Transverse colon (tissue), 4 donors: ENCODE measurements around the gene ELFN1. TPM values are rescaled to one million over a fixed set of nuclear protein-coding genes. Genes with fewer than 3 reads are reported as not detected.

ENCODE experiments used
- DNase-seq: peaks from one replicate; pipeline ENCODE4 v3.0.0-alpha.2; 2019
- H3K27ac ChIP-seq, 4 donors: fragments of 200-600 bp; sonication (generic); 2 replicates each; pipeline ENCODE4 v1.5.1; 2016 to 2018; ENCODE audit warnings: inconsistent platforms in 4 of 4
- H3K27me3 ChIP-seq: fragments of 200-600 bp; sonication (generic); 2 replicates; pipeline ENCODE4 v1.5.1; 2017; ENCODE audit warnings: inconsistent platforms
- H3K36me3 ChIP-seq, 4 donors: fragments of 200-600 bp; sonication (generic); 2 replicates each; pipeline ENCODE4 v1.5.1; 2017 to 2019; ENCODE audit warnings: inconsistent platforms in 4 of 4
- H3K4me1 ChIP-seq, 4 donors: fragments of 200-600 bp; sonication (generic); 2 replicates each; pipeline ENCODE4 v1.5.1; 2017 to 2020; ENCODE audit warnings: inconsistent platforms in 4 of 4
- H3K4me3 ChIP-seq, 4 donors: fragments of 200-600 bp; sonication (generic); 1 replicate in 1 of 4; 2 replicates in 3 of 4; pipeline versions ENCODE4 v1.5.1 to v1.6.1; 2017 to 2019; ENCODE audit warnings: inconsistent platforms in 4 of 4
- H3K9me3 ChIP-seq, 2 donors: fragments of 200-600 bp; sonication (generic); 2 replicates each; pipeline ENCODE4 v1.5.1; 2017 to 2019; ENCODE audit warnings: inconsistent platforms in 2 of 2
- CTCF ChIP-seq, 5 experiments: fragments of 200-600 bp in 3 of 5; fragments of 450-650 bp in 2 of 5; sonication (generic) in 3 of 5; IDR thresholded peaks; 1 replicate in 2 of 5; 2 replicates in 3 of 5; pipeline ENCODE4 v1.5.1; 2016 to 2017; ENCODE audit warnings: antibody characterized with exemption in 5 of 5, inconsistent platforms in 3 of 5, mild to moderate bottlenecking in 2 of 5, moderate library complexity in 1 of 5
- EP300 ChIP-seq: sonication (generic); formaldehyde crosslinking; IDR thresholded peaks from one replicate; pipeline ENCODE4 v1.6.1; 2017; ENCODE audit warnings: antibody characterized with exemption, low read depth
- POLR2A ChIP-seq: fragments of 450-650 bp; IDR thresholded peaks from one replicate; pipeline ENCODE4 v1.6.1; 2016; ENCODE audit warnings: antibody characterized with exemption, mild to moderate bottlenecking, moderate library complexity
- POLR2AphosphoS5 ChIP-seq, 3 donors: sonication (generic); formaldehyde crosslinking; IDR thresholded peaks; one replicate each; pipeline ENCODE4 v1.6.1; 2016; ENCODE audit warnings: antibody characterized with exemption in 3 of 3
- WGBS, 2 donors: methylation state at CpG; one replicate each; pipeline ENCODE4 v1.1.5; 2018; ENCODE audit warnings: low coverage in 1 of 2; 5-methylcytosine and 5-hydroxymethylcytosine counted together
- in situ Hi-C, 4 donors: fragments of 200-750 bp; cut with MboI; loops; one replicate each; pipeline versions ENCODE4 v1.15.0 to v1.15.1; 2017; ENCODE audit warnings: low sequenced_read_pairs in 3 of 4, low pct_ligation_motif_present in 1 of 4, low pct_unique_long_range_greater_than_20kb in 1 of 4
- intact Hi-C: fragments of 100-400 bp; cut with DNase I; formaldehyde crosslinking; loops from one replicate; pipeline ENCODE4 v1.15.1; 2023; ENCODE audit warnings: low total_unique reads
- total RNA-seq, 4 donors: library from RNA; depleted of rRNA; stranded (reverse); fragments of >200 nt; gene quantifications; one replicate each; pipeline ENCODE4 v1.1.0, GENCODE V29; 2016

ELFN1 gene
- total RNA-seq, 4 donors from 2014 or later: 0.14 to 0.60 (median 0.32) TPM; not detected in 1

- TF ChIP-seq POLR2AphosphoS5 (IDR thresholded peaks at IDR 0.05): no peak
- TF ChIP-seq EP300: no peak
- TF ChIP-seq CTCF (IDR thresholded peaks at IDR 0.05): no peak
- no peak for TF ChIP-seq POLR2A
- in situ Hi-C loops (no loop called here), intact Hi-C loops (no loop called here)
- no peak overlapping the region for H3K27ac ChIP-seq
- no peak overlapping the region for H3K4me3 ChIP-seq
- H3K4me1 ChIP-seq: no peaks in the 10 kb centered on the region
- no peak for DNase-seq
- 35 to 44% methylated on average over 4 to 24 of the region's 24 CpGs for WGBS, 2 donors
- H3K36me3 ChIP-seq: no peaks in the 10 kb centered on the region
- H3K27me3 ChIP-seq: peaks cover 34% of the 10 kb centered on the region
- H3K9me3 ChIP-seq: no peaks in the 10 kb centered on the region
These were observed 79.9 kb downstream of the ELFN1 start for GRCh38 chr7:1749864-1750466.

GRCh38 chr7:1750541-1751021 lies 80.5 kb downstream of the ELFN1 start:
- no peak for DNase-seq
- Histone ChIP-seq H3K27ac (no peak overlapping the region), H3K4me3 (no peak overlapping the region), H3K9me3 (no peaks in the 10 kb centered on the region), H3K27me3 (peaks cover 38% of the 10 kb centered on the region), H3K36me3 (no peaks in the 10 kb centered on the region), H3K4me1 (no peaks in the 10 kb centered on the region)
- no peak for TF ChIP-seq EP300
- no peak for TF ChIP-seq POLR2A
- TF ChIP-seq POLR2AphosphoS5 (IDR thresholded peaks at IDR 0.05): no peak
- no peak for TF ChIP-seq CTCF (IDR thresholded peaks at IDR 0.05)
- in situ Hi-C loops (no loop called here), intact Hi-C loops (no loop called here)
- 83% methylated on average over 23 of the region's 23 CpGs; no CpG with 5 or more reads in 1 of the 2 donors for WGBS, 2 donors

GRCh38 chr7:1752111-1752510 lies 82.0 kb downstream of the ELFN1 start:
- H3K36me3 ChIP-seq: no peaks in the 10 kb centered on the region
- no peak for DNase-seq
- peaks cover 42% of the 10 kb centered on the region for H3K27me3 ChIP-seq
- in situ Hi-C loops: no loop called here
- TF ChIP-seq POLR2AphosphoS5 (IDR thresholded peaks at IDR 0.05): no peak
- no peak overlapping the region for H3K27ac ChIP-seq
- no peak overlapping the region for H3K4me3 ChIP-seq
- H3K9me3 ChIP-seq: no peaks in the 10 kb centered on the region
- intact Hi-C loops: no loop called here
- no peaks in the 10 kb centered on the region for H3K4me1 ChIP-seq
- 85% methylated on average over 6 of the region's 9 CpGs; no CpG with 5 or more reads in 1 of the 2 donors for WGBS, 2 donors

GRCh38 chr7:1752771-1753563 lies 82.9 kb downstream of the ELFN1 start:
- intact Hi-C loops: no loop called here
- 54 to 60% methylated on average over 15 to 21 of the region's 21 CpGs for WGBS, 2 donors
- peaks cover 37% of the 10 kb centered on the region for H3K27me3 ChIP-seq
- H3K27ac ChIP-seq: no peak overlapping the region
- no peaks in the 10 kb centered on the region for H3K9me3 ChIP-seq
- no peak overlapping the region for H3K4me3 ChIP-seq
- H3K4me1 ChIP-seq: no peaks in the 10 kb centered on the region
- DNase-seq: no peak
- no peaks in the 10 kb centered on the region for H3K36me3 ChIP-seq
- no peak for TF ChIP-seq POLR2AphosphoS5 (IDR thresholded peaks at IDR 0.05)
- no peak for TF ChIP-seq CTCF (IDR thresholded peaks at IDR 0.05)
- no peak for TF ChIP-seq POLR2A
- no peak for TF ChIP-seq EP300
- in situ Hi-C loops: no loop called here
